Measurements from ENCODE around the gene DOCK3.

DNA sequence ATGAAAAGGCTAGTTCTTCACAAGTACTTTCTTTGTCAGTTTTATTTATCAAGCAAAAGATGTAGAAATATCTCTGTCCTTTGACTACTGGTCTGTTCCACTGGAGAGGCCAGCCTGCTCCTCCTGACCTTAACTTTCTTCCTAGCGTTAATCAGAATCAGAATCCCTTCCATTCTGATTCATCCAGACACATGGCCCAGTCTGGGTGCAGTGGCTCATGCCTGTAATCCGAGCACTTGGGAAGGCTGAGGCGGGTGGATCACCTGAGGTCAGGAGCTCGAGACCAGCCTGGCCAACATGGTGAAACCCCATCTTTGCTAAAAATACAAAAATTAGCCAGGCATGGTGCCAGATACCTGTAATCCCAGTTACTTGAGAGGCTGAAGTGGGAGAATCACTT is 678.4 kb downstream of the DOCK3 start:
- TF ChIP-seq, protein P1, sequence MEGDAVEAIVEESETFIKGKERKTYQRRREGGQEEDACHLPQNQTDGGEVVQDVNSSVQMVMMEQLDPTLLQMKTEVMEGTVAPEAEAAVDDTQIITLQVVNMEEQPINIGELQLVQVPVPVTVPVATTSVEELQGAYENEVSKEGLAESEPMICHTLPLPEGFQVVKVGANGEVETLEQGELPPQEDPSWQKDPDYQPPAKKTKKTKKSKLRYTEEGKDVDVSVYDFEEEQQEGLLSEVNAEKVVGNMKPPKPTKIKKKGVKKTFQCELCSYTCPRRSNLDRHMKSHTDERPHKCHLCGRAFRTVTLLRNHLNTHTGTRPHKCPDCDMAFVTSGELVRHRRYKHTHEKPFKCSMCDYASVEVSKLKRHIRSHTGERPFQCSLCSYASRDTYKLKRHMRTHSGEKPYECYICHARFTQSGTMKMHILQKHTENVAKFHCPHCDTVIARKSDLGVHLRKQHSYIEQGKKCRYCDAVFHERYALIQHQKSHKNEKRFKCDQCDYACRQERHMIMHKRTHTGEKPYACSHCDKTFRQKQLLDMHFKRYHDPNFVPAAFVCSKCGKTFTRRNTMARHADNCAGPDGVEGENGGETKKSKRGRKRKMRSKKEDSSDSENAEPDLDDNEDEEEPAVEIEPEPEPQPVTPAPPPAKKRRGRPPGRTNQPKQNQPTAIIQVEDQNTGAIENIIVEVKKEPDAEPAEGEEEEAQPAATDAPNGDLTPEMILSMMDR (conservative IDR thresholded peaks at IDR 0.05; ENCODE audit: low read depth, low read length), result no peak
- no peak for TF ChIP-seq EZH2phosphoT487 (IDR thresholded peaks at IDR 0.05; ENCODE audit: borderline replicate concordance, low read length)

Data from PC-3 (cell line).